Loucy (cell line): ENCODE data around the gene PEAK1.
A peak's percentile ranks its signal among the peaks of the same experiment; 100 is the strongest.

ENCODE experiments used
- H2AFZ ChIP-seq: fragments of 200-600 bp; sonication (generic); 2 replicates; pipeline ENCODE4 v1.6.0; 2016; ENCODE audit warnings: antibody characterized with exemption, mild to moderate bottlenecking, low read length, moderate library complexity
- H3F3A ChIP-seq: fragments of 200-600 bp; 2 replicates; pipeline ENCODE4 v1.6.0; 2016; ENCODE audit warnings: antibody characterized with exemption, low read depth, mild to moderate bottlenecking
- H3K27me3 ChIP-seq: fragments of 200-600 bp; sonication (generic); 2 replicates; pipeline ENCODE4 v1.6.1; 2014; ENCODE audit warnings: low read length, mild to moderate bottlenecking; ENCODE audit not compliant: insufficient read depth, poor library complexity, severe bottlenecking
- H3K36me3 ChIP-seq: fragments of 200-600 bp; sonication (generic); 2 replicates; pipeline ENCODE4 v1.6.1; 2016; ENCODE audit warnings: low read length; ENCODE audit not compliant: insufficient read depth
- H3K4me1 ChIP-seq: fragments of 200-600 bp; sonication (generic); 2 replicates; pipeline ENCODE4 v1.5.1; 2014; ENCODE audit warnings: low read length, mild to moderate bottlenecking; ENCODE audit not compliant: insufficient read depth, poor library complexity, severe bottlenecking
- H3K4me2 ChIP-seq: fragments of 200-600 bp; sonication (generic); 2 replicates; pipeline ENCODE4 v1.6.0; 2014; ENCODE audit warnings: antibody characterized with exemption, low read length, low read depth, mild to moderate bottlenecking; ENCODE audit not compliant: poor library complexity, severe bottlenecking
- H3K4me3 ChIP-seq: fragments of 200-600 bp; sonication (generic); 2 replicates; pipeline ENCODE4 v1.5.1; 2014; ENCODE audit warnings: low read length, mild to moderate bottlenecking, mixed read lengths; ENCODE audit not compliant: poor library complexity, severe bottlenecking
- H3K79me2 ChIP-seq: fragments of 200-600 bp; sonication (generic); 2 replicates; pipeline ENCODE4 v1.6.1; 2014; ENCODE audit warnings: low read length; ENCODE audit not compliant: insufficient read depth
- H3K9ac ChIP-seq: fragments of 200-600 bp; sonication (generic); 2 replicates; pipeline ENCODE4 v1.6.0; 2014; ENCODE audit warnings: mild to moderate bottlenecking, low read depth, low read length, moderate library complexity; ENCODE audit not compliant: poor library complexity, severe bottlenecking
- H3K9me2 ChIP-seq: fragments of 200-600 bp; sonication (generic); replicated peaks from 2 replicates; pipeline ENCODE4 v1.6.1; 2016; ENCODE audit warnings: low read depth, low read length, mixed read lengths
- H3K9me3 ChIP-seq: fragments of 200-600 bp; sonication (generic); 2 replicates; pipeline ENCODE4 v1.6.1; 2014; ENCODE audit warnings: mild to moderate bottlenecking, antibody characterized with exemption, low read length, low read depth; ENCODE audit not compliant: insufficient read depth
- H4K20me1 ChIP-seq: fragments of 200-600 bp; sonication (generic); 2 replicates; pipeline ENCODE4 v1.6.0; 2014; ENCODE audit warnings: antibody characterized with exemption, low read length, mild to moderate bottlenecking; ENCODE audit not compliant: insufficient read depth, poor library complexity, severe bottlenecking
- EZH2phosphoT487 ChIP-seq: fragments of 200-600 bp; IDR thresholded peaks from 2 replicates; pipeline ENCODE4 v1.6.1; 2018; ENCODE audit warnings: antibody characterized with exemption, mild to moderate bottlenecking, moderate library complexity, borderline replicate concordance
- TF ChIP-seq, protein P1 (sequence below): fragments of 200-600 bp; sonication (generic); conservative IDR thresholded peaks from 2 replicates; pipeline ENCODE4 v1.5.1; 2014; ENCODE audit warnings: mild to moderate bottlenecking, antibody characterized with exemption, low read length

PEAK1 gene

DNA sequence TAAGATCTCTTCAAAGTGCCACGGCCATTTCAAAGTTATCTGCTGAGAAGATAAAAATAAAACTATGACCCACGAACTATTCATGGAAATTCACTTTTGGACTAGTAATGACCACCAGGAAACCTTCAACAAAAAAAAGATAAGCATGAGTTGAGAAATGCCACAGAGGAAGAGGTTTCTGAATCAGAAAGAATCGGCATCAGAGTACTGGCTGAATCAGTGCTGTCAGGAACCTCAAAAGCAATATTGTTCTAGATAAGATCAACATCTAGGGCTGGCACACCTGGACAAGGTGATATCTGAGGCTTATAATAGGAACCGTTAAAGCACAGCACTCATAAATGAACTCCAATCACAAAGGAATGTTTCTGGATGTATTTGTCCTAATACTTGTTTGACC is 72.7 kb downstream of the PEAK1 start:
- no peak overlapping the region for H2AFZ ChIP-seq
- H3K4me1 ChIP-seq = peaks cover 12% of the 10 kb centered on the region
- H3K36me3 ChIP-seq = no peaks in the 10 kb centered on the region
- H3K27me3 ChIP-seq = no peaks in the 10 kb centered on the region
- no peaks in the 10 kb centered on the region; the same call in 1 of the 2 replicates for H3K79me2 ChIP-seq
- H3K4me2 ChIP-seq = peak overlapping the region; percentile 60
- TF ChIP-seq, protein P1, sequence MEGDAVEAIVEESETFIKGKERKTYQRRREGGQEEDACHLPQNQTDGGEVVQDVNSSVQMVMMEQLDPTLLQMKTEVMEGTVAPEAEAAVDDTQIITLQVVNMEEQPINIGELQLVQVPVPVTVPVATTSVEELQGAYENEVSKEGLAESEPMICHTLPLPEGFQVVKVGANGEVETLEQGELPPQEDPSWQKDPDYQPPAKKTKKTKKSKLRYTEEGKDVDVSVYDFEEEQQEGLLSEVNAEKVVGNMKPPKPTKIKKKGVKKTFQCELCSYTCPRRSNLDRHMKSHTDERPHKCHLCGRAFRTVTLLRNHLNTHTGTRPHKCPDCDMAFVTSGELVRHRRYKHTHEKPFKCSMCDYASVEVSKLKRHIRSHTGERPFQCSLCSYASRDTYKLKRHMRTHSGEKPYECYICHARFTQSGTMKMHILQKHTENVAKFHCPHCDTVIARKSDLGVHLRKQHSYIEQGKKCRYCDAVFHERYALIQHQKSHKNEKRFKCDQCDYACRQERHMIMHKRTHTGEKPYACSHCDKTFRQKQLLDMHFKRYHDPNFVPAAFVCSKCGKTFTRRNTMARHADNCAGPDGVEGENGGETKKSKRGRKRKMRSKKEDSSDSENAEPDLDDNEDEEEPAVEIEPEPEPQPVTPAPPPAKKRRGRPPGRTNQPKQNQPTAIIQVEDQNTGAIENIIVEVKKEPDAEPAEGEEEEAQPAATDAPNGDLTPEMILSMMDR = no peak
- no peak for TF ChIP-seq EZH2phosphoT487
- H3K9me3 ChIP-seq = no peaks in the 10 kb centered on the region
- H3F3A ChIP-seq = no peaks in the 10 kb centered on the region
- no peak overlapping the region for H3K9ac ChIP-seq
- no peaks in the 10 kb centered on the region for H4K20me1 ChIP-seq
- H3K9me2 ChIP-seq = no peaks in the 10 kb centered on the region
- H3K4me3 ChIP-seq = peak overlapping the region; percentile 38

DNA sequence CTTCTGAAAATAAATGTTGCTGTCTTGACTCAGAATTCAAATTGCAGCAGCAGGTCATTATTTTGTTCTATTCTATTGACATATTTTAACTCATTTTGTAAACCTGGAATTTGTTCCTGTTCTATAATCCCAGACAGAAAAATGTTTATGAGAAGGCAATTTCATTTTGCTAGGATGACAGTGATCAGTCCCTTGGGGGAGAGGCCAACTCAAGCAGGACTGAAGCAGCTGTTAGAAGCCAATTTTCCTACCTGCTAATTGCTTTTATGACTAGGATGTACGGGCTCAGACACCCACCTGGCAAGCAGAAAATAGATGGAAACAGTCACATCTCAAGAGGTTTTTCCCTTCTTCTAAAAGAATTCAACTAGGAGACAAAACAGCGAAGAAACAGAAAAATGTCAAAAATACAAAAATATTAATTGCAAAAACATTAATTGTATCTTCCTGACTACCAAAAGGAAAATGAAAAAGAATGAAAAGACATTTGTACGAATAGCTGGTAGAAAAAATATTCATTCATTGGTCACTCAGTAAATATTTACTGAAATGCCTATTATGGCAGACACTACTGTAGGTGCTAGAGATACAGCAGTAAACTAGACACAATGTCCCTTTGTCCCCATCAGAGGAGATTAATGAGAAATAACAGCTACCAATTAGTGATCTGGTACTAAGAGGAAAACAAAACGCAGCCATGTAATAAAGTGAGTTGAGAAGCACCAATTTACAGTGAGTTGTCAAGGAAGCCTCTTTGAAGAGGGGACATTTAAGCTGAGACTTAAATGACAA is 73.5 kb downstream of the PEAK1 start:
- Histone ChIP-seq H3K9me3 (peaks cover 1% of the 10 kb centered on the region; the same call in 1 of the 2 replicates), H3K4me2 (peak overlapping the region; percentile 60), H3K4me3 (peak overlapping the region; percentile 38), H3K4me1 (peaks cover 12% of the 10 kb centered on the region), H4K20me1 (no peaks in the 10 kb centered on the region), H3K36me3 (no peaks in the 10 kb centered on the region), H3K27me3 (no peaks in the 10 kb centered on the region), H3K9me2 (no peaks in the 10 kb centered on the region), H2AFZ (no peak overlapping the region), H3K79me2 (no peaks in the 10 kb centered on the region; the same call in 1 of the 2 replicates), H3F3A (no peaks in the 10 kb centered on the region), H3K9ac (no peak overlapping the region)
- TF ChIP-seq, protein P1 = no peak
- no peak for TF ChIP-seq EZH2phosphoT487

DNA sequence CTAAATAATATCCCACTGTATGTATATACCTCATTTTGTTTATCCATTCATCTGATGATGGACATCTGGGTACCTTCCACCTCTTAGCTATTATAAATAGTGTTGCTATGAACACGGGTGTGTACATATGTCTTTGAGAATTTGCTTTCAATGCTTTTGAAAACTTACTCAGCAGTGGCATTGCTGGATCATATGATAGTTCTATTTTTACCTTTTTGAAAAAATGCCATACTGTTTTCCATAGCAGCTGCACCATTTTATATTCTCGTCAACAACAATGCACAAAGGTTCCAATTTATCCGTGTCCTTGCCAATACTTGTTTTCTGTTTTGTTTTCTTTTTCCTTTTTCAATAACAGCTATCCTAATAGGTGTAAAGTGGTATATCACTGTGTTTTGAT is 77.1 kb downstream of the PEAK1 start:
- TF ChIP-seq, protein P1 = no peak
- no peak for TF ChIP-seq EZH2phosphoT487
- no peaks in the 10 kb centered on the region for H3F3A ChIP-seq
- no peak overlapping the region for H3K4me2 ChIP-seq
- H3K4me3 ChIP-seq = no peak overlapping the region
- H3K4me1 ChIP-seq = peaks cover 12% of the 10 kb centered on the region
- H3K27me3 ChIP-seq = no peaks in the 10 kb centered on the region
- H3K9ac ChIP-seq = no peak overlapping the region
- no peaks in the 10 kb centered on the region for H3K9me2 ChIP-seq
- H4K20me1 ChIP-seq = no peaks in the 10 kb centered on the region
- peaks cover 3% of the 10 kb centered on the region; the same call in 1 of the 2 replicates for H3K9me3 ChIP-seq
- no peaks in the 10 kb centered on the region; the same call in 1 of the 2 replicates for H3K79me2 ChIP-seq
- no peaks in the 10 kb centered on the region for H3K36me3 ChIP-seq
- H2AFZ ChIP-seq = no peak overlapping the region
